CD4-positive, alpha-beta T cell (primary cell): ENCODE results near the gene NHS. TPM values are rescaled to one million over a fixed set of nuclear protein-coding genes. Genes with fewer than 3 reads are reported as not detected.

Experiments used
- ATAC-seq: fragments of 200-7000 bp; cut with Tn5 transposase; one replicate; pipeline ENCODE4 v1.10.0; 2022; ENCODE audit warnings: mild to moderate bottlenecking; ENCODE audit not compliant: poor library complexity
- CTCF ChIA-PET: fragments of 350-600 bp; sonication (Branson Sonifier 250); formaldehyde crosslinking; loops from one replicate; lab custom pipeline; 2021; ENCODE audit warnings: antibody characterized with exemption, inconsistent platforms; lab: Charles Lee
- POLR2A ChIA-PET: fragments of 350-600 bp; sonication (Branson Sonifier 250); formaldehyde crosslinking; loops from one replicate; lab custom pipeline; 2021; ENCODE audit warnings: antibody characterized with exemption, inconsistent platforms; lab: Charles Lee
- DNase-seq, 14 experiments: peaks; one replicate each; pipeline ENCODE4 v3.0.0-alpha.2; 2013 to 2020; ENCODE audit warnings: mixed read lengths in 2 of 14
- H3K27ac ChIP-seq, 2 donors: one replicate each; pipeline versions ENCODE4 v1.5.1 to v1.7.0; 2013; ENCODE audit warnings: low read length in 2 of 2, low read depth in 1 of 2, mild to moderate bottlenecking in 1 of 2
- H3K27me3 ChIP-seq, 2 experiments: 1 replicate in 1 of 2; 2 replicates in 1 of 2; pipeline versions ENCODE4 v1.6.1 to v1.7.0; 2013; ENCODE audit warnings: low read length in 2 of 2, control low read depth in 1 of 2, mild to moderate bottlenecking in 1 of 2, moderate library complexity in 1 of 2; ENCODE audit not compliant: insufficient read depth in 2 of 2, control insufficient read depth in 1 of 2
- H3K36me3 ChIP-seq: one replicate; pipeline ENCODE4 v1.6.1; 2013; ENCODE audit warnings: low read length, control low read depth; ENCODE audit not compliant: insufficient read depth
- H3K4me1 ChIP-seq: one replicate; pipeline ENCODE4 v1.6.1; 2013; ENCODE audit warnings: low read length, control low read depth; ENCODE audit not compliant: insufficient read depth
- H3K4me3 ChIP-seq: one replicate; pipeline ENCODE4 v1.5.1; 2013; ENCODE audit warnings: mild to moderate bottlenecking, low read length, moderate library complexity
- H3K9me3 ChIP-seq, 2 experiments: 1 replicate in 1 of 2; 2 replicates in 1 of 2; pipeline versions ENCODE4 v1.6.1 to v1.7.0; 2013; ENCODE audit warnings: low read length in 2 of 2, mild to moderate bottlenecking in 2 of 2, control low read depth in 1 of 2, moderate library complexity in 1 of 2; ENCODE audit not compliant: control insufficient read depth in 1 of 2, insufficient read depth in 1 of 2
- H3K27ac Mint-ChIP-seq: one replicate; pipeline ENCODE4 v1.8.0; 2020; ENCODE audit warnings: mixed read lengths
- H3K27me3 Mint-ChIP-seq: one replicate; pipeline ENCODE4 v1.8.0; 2021; ENCODE audit warnings: mixed read lengths
- H3K36me3 Mint-ChIP-seq: one replicate; pipeline ENCODE4 v1.8.0; 2021; ENCODE audit warnings: low read depth, mixed read lengths
- H3K4me1 Mint-ChIP-seq: one replicate; pipeline ENCODE4 v1.8.0; 2021; ENCODE audit warnings: low read depth, mixed read lengths
- H3K4me3 Mint-ChIP-seq: one replicate; pipeline ENCODE4 v1.8.0; 2020; ENCODE audit warnings: mild to moderate bottlenecking, mixed read lengths
- H3K9me3 Mint-ChIP-seq: one replicate; pipeline ENCODE4 v1.8.0; 2020; ENCODE audit warnings: mixed read lengths
- CTCF ChIP-seq: fragments of 200-600 bp; IDR thresholded peaks from one replicate; pipeline ENCODE4 v1.8.0; 2022; ENCODE audit warnings: antibody characterized with exemption, mild to moderate bottlenecking
- intact Hi-C, 2 experiments: fragments of 100-400 bp; cut with DNase I in 1 of 2; cut with micrococcal nuclease in 1 of 2; formaldehyde crosslinking; loops; one replicate each; pipeline versions ENCODE4 v1.15.1 to v1.9.0; 2023 to 2025; cut with DNase I, micrococcal nuclease
- total RNA-seq, 174 experiments: library from RNA in 2 of 174; stranded (reverse) in 2 of 174; gene quantifications; one replicate each; pipeline ENCODE4 v1.2.3 and lab custom pipeline; 2021 to 2026

NHS gene
- total RNA-seq, 2 experiments from 2014 or later: 0.36 to 0.53 TPM

GRCh38 chrX:17368002-17368401, 7.0 kb upstream of the NHS start:
- no peaks in the 10 kb centered on the region for H3K4me1 Mint-ChIP-seq
- no peaks in the 10 kb centered on the region for H3K9me3 Mint-ChIP-seq

DNA sequence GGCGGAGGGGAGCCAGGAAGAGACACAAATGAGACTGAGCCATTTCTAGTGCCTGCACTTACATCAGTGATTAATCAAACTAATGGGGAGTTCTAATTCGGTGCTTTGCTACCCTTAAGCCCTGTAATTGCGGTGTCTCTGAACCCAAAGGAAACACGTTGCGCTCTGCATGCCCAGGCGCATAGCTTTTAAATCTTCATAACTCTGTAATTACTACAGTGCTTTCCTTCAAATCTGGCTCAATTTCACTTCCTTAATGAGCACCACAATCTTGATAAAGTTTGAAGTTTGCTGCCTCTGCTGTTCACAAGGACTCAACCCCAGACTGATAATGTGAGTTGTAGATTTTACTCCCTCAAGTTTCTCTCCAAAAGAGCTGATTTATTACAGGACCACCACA, 5.7 kb upstream of the NHS start:
- Histone ChIP-seq H3K27me3 (peaks cover 0 to 5% of the 10 kb centered on the region in 2 experiments), H3K4me3 (no peak overlapping the region), H3K4me1 (no peaks in the 10 kb centered on the region), H3K27ac (no peak overlapping the region), H3K36me3 (no peaks in the 10 kb centered on the region), H3K9me3 (no peaks in the 10 kb centered on the region)
- ChIA-PET POLR2A (no interaction called here), CTCF (no interaction called here)
- Mint-ChIP-seq H3K27ac (no peak overlapping the region), H3K4me3 (no peak overlapping the region), H3K27me3 (peaks cover 14% of the 10 kb centered on the region), H3K4me1 (no peaks in the 10 kb centered on the region), H3K36me3 (no peaks in the 10 kb centered on the region), H3K9me3 (no peaks in the 10 kb centered on the region)
- TF ChIP-seq CTCF: no peak
- ATAC-seq: no peak
- DNase-seq: no peak
- intact Hi-C loops: no loop called here

More at GRCh38 chrX:17368002-17368401, 7.0 kb upstream of the NHS start:
- intact Hi-C loops: no loop called here
- peaks cover 8% of the 10 kb centered on the region for H3K27me3 Mint-ChIP-seq
- Histone ChIP-seq H3K4me1 (no peaks in the 10 kb centered on the region), H3K4me3 (no peak overlapping the region), H3K9me3 (no peaks in the 10 kb centered on the region), H3K27me3 (peaks cover 0 to under 1% of the 10 kb centered on the region in 2 experiments), H3K27ac (no peak overlapping the region), H3K36me3 (no peaks in the 10 kb centered on the region)
- no peak for ATAC-seq
- ChIA-PET POLR2A (no interaction called here), CTCF (interaction anchor here (0.7 kb wide), 1 partner anchor 591 kb away, joined by 3 read pairs; no protein-coding TSS in a partner anchor)
- DNase-seq: no peak
- H3K27ac Mint-ChIP-seq: no peak overlapping the region
- H3K36me3 Mint-ChIP-seq: no peaks in the 10 kb centered on the region
- no peak overlapping the region for H3K4me3 Mint-ChIP-seq
- TF ChIP-seq CTCF: no peak

DNA sequence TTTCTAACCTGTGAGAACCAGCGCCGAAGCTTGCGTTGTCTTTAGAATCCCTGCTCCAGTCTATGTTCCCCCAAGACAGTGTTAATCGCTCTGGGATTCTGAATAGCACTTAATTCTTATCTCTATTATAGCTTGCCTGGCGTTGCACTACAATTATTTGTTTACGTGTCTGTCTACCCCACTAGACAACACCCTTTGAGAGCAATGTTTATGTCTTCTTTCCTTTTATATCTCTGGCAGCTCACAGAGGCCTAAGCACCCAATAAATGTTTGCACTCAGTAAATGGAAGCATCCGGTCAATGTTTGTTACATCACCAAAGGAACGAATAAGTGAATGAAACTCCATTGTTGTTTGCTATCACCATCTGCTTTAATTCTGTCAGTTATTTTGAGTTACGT, 4.8 kb upstream of the NHS start:
- TF ChIP-seq CTCF: no peak
- intact Hi-C loops: no loop called here
- Histone ChIP-seq H3K4me3 (no peak overlapping the region), H3K27ac (no peak overlapping the region), H3K9me3 (no peaks in the 10 kb centered on the region), H3K27me3 (peaks cover 0 to 11% of the 10 kb centered on the region in 2 experiments), H3K4me1 (no peaks in the 10 kb centered on the region), H3K36me3 (no peaks in the 10 kb centered on the region)
- Mint-ChIP-seq H3K27ac (no peak overlapping the region), H3K4me1 (no peaks in the 10 kb centered on the region), H3K9me3 (no peaks in the 10 kb centered on the region), H3K36me3 (no peaks in the 10 kb centered on the region), H3K4me3 (no peak overlapping the region), H3K27me3 (peaks cover 16% of the 10 kb centered on the region)
- DNase-seq (no peak), ATAC-seq (no peak)
- ChIA-PET POLR2A (no interaction called here), CTCF (no interaction called here)
